ENCODE data around the gene DCST2. TPM values are rescaled to one million over a fixed set of nuclear protein-coding genes. Genes with fewer than 3 reads are reported as not detected.

The DCST2 gene
- total RNA-seq, 2 donors from 2014 or later = 0.94 to 1.3 TPM

DNA sequence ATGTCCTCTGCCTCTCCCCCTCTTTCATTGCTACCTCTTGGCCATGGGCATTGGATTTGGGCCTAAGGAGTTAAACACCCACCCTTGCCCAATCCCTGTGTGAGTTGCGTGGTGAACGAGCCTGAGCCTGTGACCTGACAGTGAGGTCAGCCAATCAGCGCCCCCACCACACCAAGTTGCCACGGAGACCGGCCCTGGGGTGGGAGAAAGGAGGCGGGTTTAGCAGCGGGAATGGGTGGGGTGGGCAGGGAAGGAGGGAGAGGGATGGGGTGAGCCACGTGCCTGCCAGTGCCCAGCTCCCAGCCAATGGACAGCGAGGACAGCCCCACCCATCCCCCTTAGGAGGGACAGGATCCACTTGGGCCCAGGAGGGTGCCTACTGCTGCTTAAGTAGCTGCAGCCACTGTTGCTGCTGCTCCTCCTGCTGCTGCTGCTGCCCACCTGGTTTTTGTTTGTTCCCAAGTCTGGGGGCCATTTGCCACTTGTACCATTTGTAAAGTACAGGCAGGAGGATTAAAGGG lies 21.5 kb downstream of the DCST2 start:
- DNase-seq = no peak
- peak overlapping the region; percentile 98 for H3K4me3 Mint-ChIP-seq

DNA sequence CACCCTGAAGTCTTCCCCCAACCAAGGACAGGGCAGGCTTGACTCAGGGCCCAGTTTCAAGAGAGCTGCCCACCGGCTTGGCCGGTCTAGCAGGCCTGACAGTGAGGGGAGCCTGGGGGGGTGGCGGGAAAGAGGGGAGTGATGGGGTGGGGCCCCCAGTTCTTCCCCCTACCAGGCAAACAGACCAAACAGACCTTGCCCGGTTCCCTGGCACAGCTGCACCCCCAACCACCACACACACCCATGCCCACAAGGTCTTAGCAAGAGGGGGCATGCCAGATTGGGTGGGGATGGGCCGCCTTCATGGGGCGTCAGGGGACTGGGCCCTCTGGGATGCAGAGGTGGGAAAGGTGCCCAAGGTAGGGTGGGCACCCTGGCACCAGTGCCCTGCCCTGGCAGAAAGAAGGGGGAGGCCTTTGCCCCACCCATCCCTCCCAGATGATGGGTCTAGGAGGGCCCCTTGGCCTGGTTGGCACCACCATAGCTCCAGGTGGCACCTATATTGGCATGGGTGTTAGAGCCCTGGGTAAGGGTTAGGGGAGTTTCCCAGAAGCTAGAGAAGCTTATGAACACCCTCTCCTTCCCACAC lies 22.1 kb downstream of the DCST2 start:
- peak overlapping the region; percentile 95 for H3K27ac Mint-ChIP-seq
- H3K36me3 Mint-ChIP-seq (ENCODE audit: low read depth) = peaks cover 9% of the 10 kb centered on the region
- peak overlapping the region; percentile 98 for H3K4me3 Mint-ChIP-seq

More for the DNA sequence above, 21.5 kb downstream of the DCST2 start:
- no peaks in the 10 kb centered on the region for H3K27me3 Mint-ChIP-seq
- H3K4me1 Mint-ChIP-seq = peaks cover 62% of the 10 kb centered on the region
- peaks cover 9% of the 10 kb centered on the region for H3K36me3 Mint-ChIP-seq (ENCODE audit: low read depth)
- peak overlapping the region; percentile 53 for H3K27ac Mint-ChIP-seq
- peak; percentile 1 for ATAC-seq
- H3K9me3 ChIP-seq (ENCODE audit: control insufficient read depth, low read length, poor library complexity, severe bottlenecking) = no peaks in the 10 kb centered on the region

DNA sequence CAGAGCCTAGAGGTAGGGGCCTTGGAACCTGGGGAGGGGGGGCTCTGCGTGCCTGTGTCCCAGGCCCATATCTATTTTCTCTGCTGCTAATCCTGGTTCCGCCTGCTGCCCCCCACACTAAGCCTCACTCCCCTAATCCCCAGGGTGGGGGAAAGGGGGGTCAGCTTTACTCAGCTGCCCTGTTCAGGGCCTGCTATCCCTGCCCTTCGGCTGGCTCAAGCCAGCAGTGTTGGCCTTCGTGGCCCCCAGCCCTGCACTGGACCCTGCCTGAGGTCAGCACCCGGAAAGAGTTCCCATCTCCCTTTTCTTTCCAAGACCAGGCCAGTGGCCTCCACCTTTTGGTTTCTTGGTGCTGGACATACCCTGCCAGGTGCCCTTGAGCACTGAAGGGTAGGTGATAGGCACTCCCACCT lies 22.6 kb downstream of the DCST2 start:
- H3K9me3 ChIP-seq (ENCODE audit: control insufficient read depth, low read length, poor library complexity, severe bottlenecking) = no peaks in the 10 kb centered on the region
- Mint-ChIP-seq H3K4me3 (peak overlapping the region; percentile 98), H3K27me3 (no peaks in the 10 kb centered on the region), H3K4me1 (peaks cover 66% of the 10 kb centered on the region), H3K27ac (peak overlapping the region; percentile 95), H3K36me3 (ENCODE audit: low read depth) (peaks cover 9% of the 10 kb centered on the region)
- ATAC-seq = no peak
- DNase-seq = no peak

More for the DNA sequence above, 22.1 kb downstream of the DCST2 start:
- Mint-ChIP-seq H3K4me1 (peaks cover 66% of the 10 kb centered on the region), H3K27me3 (no peaks in the 10 kb centered on the region)
- ATAC-seq (peak; percentile 49), DNase-seq (no peak)
- H3K9me3 ChIP-seq (ENCODE audit: control insufficient read depth, low read length, poor library complexity, severe bottlenecking) = no peaks in the 10 kb centered on the region

DNA sequence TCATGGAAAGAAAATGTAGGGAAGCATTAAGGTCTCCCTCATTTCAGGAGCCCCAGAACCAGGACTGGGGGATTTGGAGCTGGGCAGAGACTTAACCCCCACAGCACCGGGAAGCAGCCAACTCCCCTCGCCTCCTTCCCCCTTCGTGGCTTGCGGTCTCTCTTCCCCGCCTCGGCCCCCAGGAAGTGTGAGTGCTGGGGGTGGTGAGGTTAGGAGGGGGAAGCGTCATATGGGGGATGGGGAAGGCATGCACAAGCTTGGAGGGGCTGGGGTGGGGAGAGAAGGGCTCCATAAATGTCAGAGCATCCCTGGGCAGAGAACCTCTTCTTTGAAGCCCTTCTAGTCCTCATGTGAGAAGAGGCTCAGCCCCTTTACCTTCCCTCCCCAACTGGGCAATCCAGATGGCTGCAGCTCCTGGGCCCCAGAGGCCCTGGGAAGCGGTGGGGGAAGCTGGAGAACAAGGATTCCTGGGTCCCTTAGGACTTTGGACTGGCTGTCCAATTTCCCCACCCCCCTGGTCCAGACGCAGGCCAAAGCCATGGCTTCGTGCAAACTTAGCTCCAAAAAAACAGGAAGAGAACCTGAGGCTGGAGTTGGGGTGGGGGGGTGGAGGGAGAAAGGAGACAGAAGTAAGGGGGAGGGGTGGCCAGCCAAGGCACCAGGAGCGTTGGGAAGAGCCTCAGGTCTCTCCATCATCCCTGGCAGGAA lies 23.2 kb downstream of the DCST2 start:
- Mint-ChIP-seq H3K27ac (peak overlapping the region; percentile 95), H3K27me3 (no peaks in the 10 kb centered on the region), H3K4me3 (peak overlapping the region; percentile 98), H3K36me3 (ENCODE audit: low read depth) (peaks cover 7% of the 10 kb centered on the region), H3K4me1 (peaks cover 65% of the 10 kb centered on the region)
- ATAC-seq (no peak), DNase-seq (no peak)
- H3K9me3 ChIP-seq (ENCODE audit: control insufficient read depth, low read length, poor library complexity, severe bottlenecking) = no peaks in the 10 kb centered on the region

DNA sequence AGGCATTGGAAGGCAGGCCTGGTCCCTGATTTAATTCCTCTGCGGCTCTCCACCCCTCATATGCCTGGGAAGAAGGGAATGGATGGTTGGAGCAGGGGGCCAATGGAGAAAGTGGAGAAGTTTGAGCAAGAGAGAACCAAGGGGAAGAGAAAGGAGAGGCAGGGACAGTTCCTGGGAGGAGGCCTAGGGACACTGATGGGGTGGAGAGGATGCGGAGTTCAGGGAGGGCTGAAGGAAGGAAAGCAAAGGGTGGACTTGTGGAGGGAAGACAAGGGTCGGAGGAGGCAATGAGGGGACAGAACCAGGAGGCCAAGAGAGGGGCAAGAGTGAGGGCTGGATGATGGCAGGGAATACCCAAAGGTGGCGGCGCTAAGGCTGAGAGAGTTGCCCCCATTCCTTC lies 23.8 kb downstream of the DCST2 start:
- peak overlapping the region; percentile 98 for H3K4me3 Mint-ChIP-seq
- no peak for DNase-seq
- H3K27ac Mint-ChIP-seq = peak overlapping the region; percentile 95
- no peak for ATAC-seq
- H3K27me3 Mint-ChIP-seq = no peaks in the 10 kb centered on the region
- H3K4me1 Mint-ChIP-seq = peaks cover 69% of the 10 kb centered on the region
- no peaks in the 10 kb centered on the region for H3K9me3 ChIP-seq (ENCODE audit: control insufficient read depth, low read length, poor library complexity, severe bottlenecking)
- H3K36me3 Mint-ChIP-seq (ENCODE audit: low read depth) = peaks cover 7% of the 10 kb centered on the region

DNA sequence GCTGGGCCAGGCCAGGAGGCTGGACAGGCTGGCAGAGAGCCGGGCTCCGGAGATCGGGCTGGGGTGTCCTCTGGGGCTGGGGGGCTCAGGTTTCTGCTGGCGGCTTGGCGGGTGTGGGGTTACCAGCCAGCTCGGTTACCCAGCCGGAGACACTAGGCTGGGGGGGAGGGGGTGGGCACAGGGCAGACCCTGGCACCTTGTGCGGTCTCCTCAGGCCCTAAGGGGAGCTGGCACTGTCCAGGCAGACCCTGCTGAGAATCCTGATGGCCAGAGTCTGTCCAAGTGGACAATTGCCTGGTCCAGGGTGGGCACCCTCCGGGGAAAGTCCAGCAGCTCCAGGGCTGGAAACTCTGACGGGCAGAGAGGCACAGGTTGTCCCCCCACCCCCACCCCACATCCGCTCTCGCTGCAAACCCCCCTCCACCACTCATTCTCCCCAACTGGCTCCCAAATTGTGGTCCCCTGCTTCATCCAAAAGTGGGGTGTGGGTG lies 24.3 kb downstream of the DCST2 start:
- no peaks in the 10 kb centered on the region for H3K9me3 ChIP-seq (ENCODE audit: control insufficient read depth, low read length, poor library complexity, severe bottlenecking)
- Mint-ChIP-seq H3K36me3 (ENCODE audit: low read depth) (peaks cover 7% of the 10 kb centered on the region), H3K4me1 (peaks cover 72% of the 10 kb centered on the region), H3K4me3 (peak overlapping the region; percentile 98), H3K27me3 (no peaks in the 10 kb centered on the region), H3K27ac (peak overlapping the region; percentile 95)
- ATAC-seq (no peak), DNase-seq (no peak)

DNA sequence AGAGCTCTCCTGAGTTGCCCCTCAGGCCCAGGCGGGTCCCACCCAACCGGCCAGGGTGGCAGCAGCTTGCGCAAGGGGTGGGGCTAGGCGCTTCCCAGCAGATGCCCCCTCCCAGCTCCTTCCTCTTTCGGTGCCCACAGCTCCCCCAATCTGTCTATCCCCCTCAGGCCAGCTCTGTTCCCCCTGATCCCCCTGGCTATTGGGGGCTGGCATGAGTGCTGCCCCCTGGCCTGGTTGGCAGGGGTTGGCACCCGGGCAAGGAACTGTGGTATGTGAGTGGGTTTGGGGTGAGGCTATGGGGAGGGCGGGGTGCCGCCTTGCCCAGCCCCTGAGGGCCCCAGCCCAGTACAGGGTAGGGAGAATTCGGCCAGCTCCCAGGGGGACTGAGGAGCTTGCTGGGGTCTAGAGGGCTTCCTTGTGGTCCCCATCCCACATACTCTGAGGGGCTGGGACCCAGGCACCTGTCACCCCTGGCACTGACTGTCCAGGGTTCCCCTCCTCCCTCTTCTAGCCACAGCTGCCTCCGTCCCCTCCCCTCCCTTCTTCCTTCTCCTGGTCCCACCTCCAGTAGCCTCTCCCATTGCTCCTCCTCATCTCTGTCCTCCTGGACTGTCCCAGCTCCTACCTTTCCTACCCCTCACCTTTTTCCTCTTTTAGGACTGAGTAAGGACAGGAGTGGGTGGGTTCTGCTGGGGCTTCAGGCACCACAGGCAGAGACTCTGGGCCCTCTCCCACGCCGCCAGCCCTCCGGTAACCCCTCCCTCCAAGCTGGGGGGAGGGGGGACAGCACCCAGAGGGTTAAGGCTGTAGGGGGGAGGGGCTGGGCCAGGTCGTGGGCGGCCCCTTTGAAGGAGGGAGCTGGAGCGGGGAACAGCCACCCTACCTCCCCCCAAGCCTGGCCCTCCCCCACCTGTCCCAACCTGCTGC lies 25.3 kb downstream of the DCST2 start:
- no peak for ATAC-seq
- Mint-ChIP-seq H3K27ac (peak overlapping the region; percentile 95), H3K36me3 (ENCODE audit: low read depth) (peaks cover 10% of the 10 kb centered on the region), H3K4me3 (peak overlapping the region; percentile 98), H3K27me3 (no peaks in the 10 kb centered on the region), H3K4me1 (peaks cover 67% of the 10 kb centered on the region)
- H3K9me3 ChIP-seq (ENCODE audit: control insufficient read depth, low read length, poor library complexity, severe bottlenecking) = no peaks in the 10 kb centered on the region
- DNase-seq = no peak

DNA sequence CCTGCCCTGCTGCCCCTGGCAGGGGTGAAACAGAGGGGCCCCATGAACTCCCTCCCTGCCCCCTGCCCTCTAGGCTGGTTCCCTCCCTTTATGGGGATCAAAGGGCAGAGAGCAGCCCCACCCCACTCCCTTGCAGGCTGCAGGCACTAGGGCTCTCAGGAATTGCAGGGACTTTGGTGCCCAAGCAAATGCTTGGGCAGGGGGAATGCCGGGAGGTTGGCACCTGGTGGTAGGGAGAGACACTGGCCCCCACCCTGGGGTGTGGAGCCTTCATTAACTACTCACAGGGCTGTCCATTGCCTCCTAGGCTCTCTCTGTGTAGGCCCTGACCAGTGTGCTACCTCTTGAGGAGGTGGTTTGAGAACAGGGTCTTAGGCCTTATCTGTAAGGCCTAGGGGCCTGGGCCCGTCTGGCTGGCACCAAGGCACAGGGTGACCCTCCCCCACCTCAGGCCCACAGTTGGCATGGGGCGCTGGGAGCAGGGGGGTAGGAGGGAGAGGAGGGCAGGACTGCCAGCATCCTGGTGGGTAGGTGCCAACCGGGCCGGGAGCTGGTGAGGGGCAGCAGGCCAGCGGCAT lies 26.2 kb downstream of the DCST2 start:
- H3K9me3 ChIP-seq (ENCODE audit: control insufficient read depth, low read length, poor library complexity, severe bottlenecking) = no peaks in the 10 kb centered on the region
- DNase-seq (no peak), ATAC-seq (no peak)
- Mint-ChIP-seq H3K4me3 (peak overlapping the region; percentile 98), H3K36me3 (ENCODE audit: low read depth) (peaks cover 10% of the 10 kb centered on the region), H3K4me1 (peaks cover 58% of the 10 kb centered on the region), H3K27ac (peak overlapping the region; percentile 96), H3K27me3 (no peaks in the 10 kb centered on the region)

DNA sequence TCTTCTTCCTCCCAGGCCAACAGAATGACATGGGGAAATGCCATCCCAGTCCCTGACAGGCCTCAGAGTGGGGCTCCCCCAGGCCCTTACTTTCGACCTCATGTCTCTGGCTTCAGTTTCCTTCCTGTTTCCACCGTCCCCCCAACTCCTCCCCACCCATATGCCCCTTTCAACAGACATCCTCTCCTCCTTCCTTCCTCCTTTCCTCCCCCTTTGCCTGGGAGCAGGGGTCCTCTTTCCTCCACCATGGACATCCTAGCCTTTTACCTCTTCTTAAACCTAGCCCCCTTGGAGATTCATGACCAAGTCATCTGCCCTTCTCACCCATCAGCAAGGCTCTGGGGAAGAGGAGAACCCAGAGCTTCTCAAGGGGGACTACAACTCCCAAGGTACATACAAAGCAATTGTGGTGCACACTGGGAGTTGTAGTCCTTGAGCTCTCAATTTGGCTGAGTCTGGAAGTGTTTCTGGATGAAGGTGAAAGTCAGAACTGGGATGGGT lies 26.9 kb downstream of the DCST2 start:
- no peaks in the 10 kb centered on the region for H3K9me3 ChIP-seq (ENCODE audit: control insufficient read depth, low read length, poor library complexity, severe bottlenecking)
- H3K27me3 Mint-ChIP-seq = no peaks in the 10 kb centered on the region
- peaks cover 10% of the 10 kb centered on the region for H3K36me3 Mint-ChIP-seq (ENCODE audit: low read depth)
- H3K4me1 Mint-ChIP-seq = peaks cover 54% of the 10 kb centered on the region
- H3K27ac Mint-ChIP-seq = peak overlapping the region; percentile 96
- DNase-seq (no peak), ATAC-seq (peak; percentile 44)
- H3K4me3 Mint-ChIP-seq = peak overlapping the region; percentile 78

DNA sequence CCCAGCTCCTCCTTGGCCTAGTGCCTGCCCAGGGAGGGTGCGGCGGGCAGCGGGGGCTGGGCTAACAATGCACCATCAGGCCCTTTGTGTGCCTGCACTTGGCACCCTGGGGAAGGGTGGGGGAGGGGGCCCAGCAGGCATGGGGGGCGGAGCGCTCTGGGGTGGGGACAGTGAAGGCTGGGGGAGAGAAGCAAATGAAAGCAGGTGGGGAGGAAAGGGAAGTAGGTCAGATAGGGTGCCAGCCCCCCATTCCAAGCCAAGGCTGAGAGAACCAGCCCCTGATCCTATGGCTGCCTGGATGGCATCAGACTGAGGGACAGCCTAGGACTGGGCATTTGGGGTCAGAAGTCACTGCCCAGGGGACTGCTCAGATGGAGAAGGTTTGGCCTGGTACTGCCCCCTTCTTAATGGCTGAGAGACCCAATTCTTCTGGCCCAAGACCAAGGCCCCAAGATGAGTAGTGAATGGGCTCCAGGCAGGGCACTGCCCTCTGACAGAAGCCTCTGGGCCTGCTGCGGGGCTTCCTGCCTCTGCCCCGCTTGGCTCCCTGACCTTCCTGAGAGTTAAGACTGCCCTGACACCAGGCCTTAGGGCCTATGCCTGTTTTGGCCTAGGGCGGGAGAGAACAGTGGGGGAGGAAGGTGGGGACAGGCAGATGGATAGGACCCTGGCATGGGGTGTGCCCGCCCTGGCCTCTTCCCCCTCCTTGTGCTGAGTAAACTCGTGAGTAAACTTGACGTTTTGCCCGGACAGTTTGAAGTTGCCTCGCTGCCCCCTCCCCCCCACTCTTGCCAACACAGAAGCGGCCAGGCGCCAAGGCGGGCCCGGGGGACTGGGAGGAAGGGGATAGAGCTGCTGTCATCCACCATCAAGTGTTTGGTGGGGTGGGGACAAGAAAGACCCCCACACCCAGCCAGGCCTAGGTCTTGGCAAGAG lies 28.2 kb downstream of the DCST2 start:
- DNase-seq = peak in 1 of 3 donors; percentile 37
- H3K36me3 Mint-ChIP-seq (ENCODE audit: low read depth) = peaks cover 10% of the 10 kb centered on the region
- ATAC-seq = no peak
- peaks cover 48% of the 10 kb centered on the region for H3K4me1 Mint-ChIP-seq
- H3K4me3 Mint-ChIP-seq = peak overlapping the region; percentile 99
- H3K27me3 Mint-ChIP-seq = no peaks in the 10 kb centered on the region
- peak overlapping the region; percentile 96 for H3K27ac Mint-ChIP-seq
- no peaks in the 10 kb centered on the region for H3K9me3 ChIP-seq (ENCODE audit: control insufficient read depth, low read length, poor library complexity, severe bottlenecking)

DNA sequence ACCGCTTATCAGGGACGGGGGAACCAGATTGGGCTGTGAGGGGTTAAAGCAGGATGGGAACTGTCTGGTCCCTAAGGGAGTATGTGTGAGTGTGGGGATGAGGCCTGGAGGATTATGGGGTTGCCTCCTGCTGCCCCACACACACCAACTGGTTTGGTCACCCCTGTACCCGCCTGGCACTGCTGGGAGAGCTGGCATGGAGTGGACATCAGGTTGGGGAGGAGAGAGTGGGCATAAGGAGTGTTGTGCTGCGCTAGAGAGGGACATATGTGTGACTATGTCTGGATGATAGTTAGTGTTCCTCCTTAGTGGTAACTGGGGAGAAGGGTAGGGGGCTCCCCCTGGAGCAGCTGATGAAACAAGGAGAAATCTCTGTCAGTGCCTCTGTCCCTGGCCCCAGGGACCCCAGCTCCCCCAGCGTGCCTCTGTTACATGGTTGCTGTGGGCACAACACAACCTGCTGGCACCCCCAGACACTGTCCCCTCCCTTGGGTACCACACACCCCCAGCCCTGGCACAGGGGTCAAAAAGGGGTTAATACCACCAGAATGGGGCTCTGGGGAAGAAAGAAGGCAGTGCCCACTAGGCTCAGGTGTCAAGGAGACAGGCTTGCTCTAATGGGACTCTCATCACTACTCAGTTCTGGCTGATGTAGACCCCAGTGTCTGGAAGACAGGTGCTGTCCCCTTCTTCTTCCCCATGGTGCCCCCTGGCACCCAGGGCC lies 29.1 kb downstream of the DCST2 start:
- Mint-ChIP-seq H3K27me3 (no peaks in the 10 kb centered on the region), H3K4me3 (peak overlapping the region; percentile 99), H3K27ac (peak overlapping the region; percentile 96), H3K4me1 (peaks cover 47% of the 10 kb centered on the region), H3K36me3 (ENCODE audit: low read depth) (peaks cover 6% of the 10 kb centered on the region)
- no peaks in the 10 kb centered on the region for H3K9me3 ChIP-seq (ENCODE audit: control insufficient read depth, low read length, poor library complexity, severe bottlenecking)
- DNase-seq (no peak), ATAC-seq (no peak)
